K562 (cell line): ENCODE results near the gene LAMC1. TPM values are rescaled to one million over a fixed set of nuclear protein-coding genes. Genes with fewer than 3 reads are reported as not detected.

Source experiments
- CBX5 ChIP-seq: IDR thresholded peaks from 2 replicates; pipeline ENCODE4 v1.6.1; 2014; ENCODE audit warnings: low read depth, borderline replicate concordance
- MAZ ChIP-seq, 2 experiments: fragments of 450-650 bp in 1 of 2; sonication (generic) in 1 of 2; formaldehyde crosslinking; IDR thresholded peaks in 1 of 2; conservative IDR thresholded peaks in 1 of 2; 2 replicates each; pipeline versions ENCODE4 v1.4.0 to v1.5.0; 2020; ENCODE audit warnings: mild to moderate bottlenecking in 1 of 2, missing genetic modification reagents in 1 of 2
- NFXL1 ChIP-seq: fragments of 450-650 bp; formaldehyde crosslinking; IDR thresholded peaks from 2 replicates; pipeline ENCODE4 v1.4.0; 2021; ENCODE audit warnings: mild to moderate bottlenecking
- PRDM10 ChIP-seq: fragments of 450-650 bp; IDR thresholded peaks from 2 replicates; pipeline ENCODE4 v1.6.1; 2018; ENCODE audit not compliant: partially characterized antibody
- RBBP5 ChIP-seq: fragments of 200-600 bp; sonication (generic); IDR thresholded peaks from 2 replicates; pipeline ENCODE4 v1.6.1; 2012; ENCODE audit warnings: borderline replicate concordance, mild to moderate bottlenecking, low read length, control low read depth, inconsistent platforms; ENCODE audit not compliant: insufficient read depth, poor library complexity, severe bottlenecking
- RNF2 ChIP-seq: sonication (generic); IDR thresholded peaks from 2 replicates; pipeline ENCODE4 v1.6.1; 2016
- SOX6 ChIP-seq: fragments of 450-650 bp; IDR thresholded peaks from 2 replicates; pipeline ENCODE4 v1.6.1; 2014; ENCODE audit warnings: mild to moderate bottlenecking
- TCF3 ChIP-seq: sonication (generic); formaldehyde crosslinking; IDR thresholded peaks from 2 replicates; pipeline ENCODE4 v1.4.0; 2020; ENCODE audit warnings: mild to moderate bottlenecking, missing genetic modification reagents
- ZNF408 ChIP-seq: fragments of 250-450 bp; sonication (Bioruptor Pico); IDR thresholded peaks from 2 replicates; pipeline ENCODE4 v1.4.0; 2020; ENCODE audit warnings: low read depth, mild to moderate bottlenecking, moderate library complexity
- ZNF445 ChIP-seq: fragments of 250-450 bp; sonication (Bioruptor Pico); IDR thresholded peaks from 2 replicates; pipeline ENCODE4 v1.4.0; 2020; ENCODE audit warnings: low read depth, mild to moderate bottlenecking, moderate library complexity
- polyA plus RNA-seq, 8 experiments: library from polyadenylated mRNA; depleted of rRNA in 4 of 8; stranded (reverse) in 5 of 8; unstranded in 3 of 8; fragments of >200 nt; fragmentation: Nextera tagmentation in 2 of 8; fragmentation: Illumina TruSeq in 1 of 8; extraction: Ambion mirVana in 2 of 8; extraction: Trizol in 1 of 8; gene quantifications; 2 replicates each; pipeline versions ENCODE4 v1.2.1 to v1.2.3, GENCODE V29; 2011 to 2014; ENCODE audit warnings: inconsistent platforms in 1 of 8, missing spikeins in 1 of 8
- total RNA-seq, 7 experiments: library from RNA; depleted of rRNA in 6 of 7; stranded (reverse); fragments of >200 nt in 6 of 7; fragmentation: Illumina TruSeq in 2 of 7; extraction: Trizol in 2 of 7; gene quantifications; 2 replicates each; pipeline versions ENCODE4 v1.2.1 to v1.2.3, GENCODE V29; 2011 to 2021; ENCODE audit warnings: low replicate concordance in 1 of 7
- TF ChIP-seq, protein P1 (sequence below): fragments of 450-650 bp; IDR thresholded peaks from one replicate; pipeline ENCODE4 v1.6.1; 2018; ENCODE audit warnings: mild to moderate bottlenecking, moderate library complexity; ENCODE audit not compliant: partially characterized antibody

LAMC1 gene
- total and polyA plus RNA-seq, 9 of the 15 experiments (the other 6 are each of a cell fraction or from before 2014, with no cell fraction given): 0.07 to 0.71 (median 0.13) TPM; not detected in 2

DNA sequence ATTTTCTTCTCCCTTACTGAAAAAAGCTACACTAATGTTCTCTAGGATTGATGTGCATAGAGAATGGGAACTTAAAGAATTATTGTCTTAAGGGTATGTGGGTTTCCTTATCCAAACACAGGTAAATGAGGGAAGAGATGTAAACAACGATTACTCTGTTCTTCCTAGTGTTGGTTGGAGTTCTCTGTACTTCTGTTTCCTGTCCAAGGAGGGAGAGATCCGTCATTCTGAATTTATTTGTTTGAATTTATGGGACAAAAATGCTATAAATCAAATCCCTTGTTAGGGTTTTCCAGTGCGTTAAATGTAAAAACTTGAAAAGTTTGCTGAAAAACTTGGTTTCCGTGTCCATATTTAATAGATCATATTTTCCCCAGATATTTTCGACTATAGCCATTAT lies 29.6 kb downstream of the LAMC1 start (continued):
- TF ChIP-seq, protein P1, sequence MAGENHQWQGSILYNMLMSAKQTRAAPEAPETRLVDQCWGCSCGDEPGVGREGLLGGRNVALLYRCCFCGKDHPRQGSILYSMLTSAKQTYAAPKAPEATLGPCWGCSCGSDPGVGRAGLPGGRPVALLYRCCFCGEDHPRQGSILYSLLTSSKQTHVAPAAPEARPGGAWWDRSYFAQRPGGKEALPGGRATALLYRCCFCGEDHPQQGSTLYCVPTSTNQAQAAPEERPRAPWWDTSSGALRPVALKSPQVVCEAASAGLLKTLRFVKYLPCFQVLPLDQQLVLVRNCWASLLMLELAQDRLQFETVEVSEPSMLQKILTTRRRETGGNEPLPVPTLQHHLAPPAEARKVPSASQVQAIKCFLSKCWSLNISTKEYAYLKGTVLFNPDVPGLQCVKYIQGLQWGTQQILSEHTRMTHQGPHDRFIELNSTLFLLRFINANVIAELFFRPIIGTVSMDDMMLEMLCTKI: no peak
- TF ChIP-seq MAZ (CRISPR knock-in tag; conservative IDR thresholded peaks at IDR 0.05 in 1 of 2, IDR thresholded peaks at IDR 0.05 in 1 of 2): no peak
- TF ChIP-seq SOX6: no peak
- no peak for TF ChIP-seq ZNF408 (CRISPR knock-in tag)
- no peak for TF ChIP-seq RNF2
- no peak for TF ChIP-seq RBBP5
- no peak for TF ChIP-seq TCF3
- TF ChIP-seq PRDM10: no peak
- TF ChIP-seq CBX5: no peak
- TF ChIP-seq ZNF445: no peak
- no peak for TF ChIP-seq NFXL1 (CRISPR knock-in tag)
